A549 (cell line): ENCODE data around the gene MRAS. TPM values are rescaled to one million over a fixed set of nuclear protein-coding genes. Genes with fewer than 3 reads are reported as not detected.

Source experiments
- ATAC-seq, 2 experiments: fragments of 200-7000 bp in 1 of 2; fragments of >200 bp in 1 of 2; cut with Nextera tagmentation in 1 of 2; cut with Tn5 transposase in 1 of 2; 3 replicates each; pipeline versions ENCODE4 v1.8.0 to v1.9.1; 2018 to 2020; ENCODE audit warnings: mild to moderate bottlenecking in 1 of 2, moderate library complexity in 1 of 2
- CTCF ChIA-PET: fragments of 300-600 bp; sonication (Branson Sonifier 250); formaldehyde crosslinking; extraction: SDS; loops from one replicate; lab custom pipeline; 2021; ENCODE audit warnings: antibody characterized with exemption, inconsistent platforms; lab: Yijun Ruan, JAX
- POLR2A ChIA-PET: fragments of 350-600 bp; formaldehyde crosslinking; extraction: SDS; loops from one replicate; lab custom pipeline; 2021; ENCODE audit warnings: antibody characterized with exemption, inconsistent platforms; lab: Yijun Ruan, JAX
- DNase-seq, 2 experiments: peaks; one replicate each; pipeline versions ENCODE4 v3.0.0 to v3.0.0-alpha.2; 2011 to 2016; ENCODE audit warnings: low read depth in 1 of 2, low spot score in 1 of 2
- FAIRE-seq: peaks from 2 replicates; lab custom pipeline; 2011; peaks lifted over from hg19 to GRCh38; lab: Jason Lieb, UNC
- H3K27ac ChIP-seq, 2 experiments: fragments of >200 bp; sonication (Bioruptor Twin); formaldehyde crosslinking; 3 replicates each; pipeline ENCODE4 v1.5.1; 2016 to 2017
- H3K4me1 ChIP-seq: fragments of >200 bp; sonication (Bioruptor Twin); formaldehyde crosslinking; 3 replicates; pipeline ENCODE4 v1.6.1; 2016
- H3K4me2 ChIP-seq: fragments of >200 bp; sonication (Bioruptor Twin); formaldehyde crosslinking; 3 replicates; pipeline ENCODE4 v1.6.1; 2016
- H3K4me3 ChIP-seq: fragments of >200 bp; sonication (Bioruptor Twin); formaldehyde crosslinking; 3 replicates; pipeline ENCODE4 v1.5.1; 2016
- H3K9me3 ChIP-seq: fragments of >200 bp; sonication (Bioruptor Twin); formaldehyde crosslinking; 3 replicates; pipeline ENCODE4 v1.6.1; 2016
- ATOH8 ChIP-seq: fragments of 250-450 bp; sonication (Bioruptor Pico); IDR thresholded peaks from 2 replicates; pipeline ENCODE4 v1.5.0; 2020; ENCODE audit warnings: low read depth, mild to moderate bottlenecking, moderate library complexity
- CTCF ChIP-seq: fragments of >200 bp; sonication (Bioruptor Twin); formaldehyde crosslinking; IDR thresholded peaks from 3 replicates; pipeline ENCODE4 v1.5.1; 2016
- E2F6 ChIP-seq: IDR thresholded peaks from 2 replicates; pipeline ENCODE4 v1.6.1; 2012; ENCODE audit warnings: low read depth, borderline replicate concordance
- EHMT2 ChIP-seq: fragments of 200-600 bp; sonication (generic); IDR thresholded peaks from 2 replicates; pipeline ENCODE4 v1.6.1; 2016; ENCODE audit warnings: antibody characterized with exemption, low read depth, mild to moderate bottlenecking, moderate library complexity
- ESRRA ChIP-seq: fragments of 150-350 bp; IDR thresholded peaks from 2 replicates; pipeline ENCODE4 v1.6.1; 2014; ENCODE audit warnings: mild to moderate bottlenecking, low read length, borderline replicate concordance
- FOSB ChIP-seq: fragments of 250-450 bp; sonication (Bioruptor Pico); IDR thresholded peaks from 2 replicates; pipeline ENCODE4 v1.5.0; 2020; ENCODE audit warnings: mild to moderate bottlenecking, moderate library complexity
- HDAC2 ChIP-seq: fragments of 200-600 bp; sonication (generic); IDR thresholded peaks from 2 replicates; pipeline ENCODE4 v1.6.1; 2016
- HES2 ChIP-seq: fragments of >200 bp; sonication (Bioruptor Twin); formaldehyde crosslinking; IDR thresholded peaks from 2 replicates; pipeline ENCODE4 v1.6.1; 2016
- HOXB13 ChIP-seq: fragments of 250-450 bp; sonication (Bioruptor Pico); IDR thresholded peaks from 2 replicates; pipeline ENCODE4 v1.5.0; 2020; ENCODE audit warnings: low read depth, mild to moderate bottlenecking, moderate library complexity
- JUN ChIP-seq, 2 experiments: fragments of >200 bp; sonication (Bioruptor Twin); formaldehyde crosslinking; IDR thresholded peaks; 2 replicates in 1 of 2; 3 replicates in 1 of 2; pipeline ENCODE4 v1.6.1; 2016 to 2017
- MAFK ChIP-seq: fragments of 450-650 bp; IDR thresholded peaks from 2 replicates; pipeline ENCODE4 v1.6.1; 2014; ENCODE audit not compliant: partially characterized antibody
- MAX ChIP-seq: IDR thresholded peaks from 2 replicates; pipeline ENCODE4 v1.6.1; 2012
- MAZ ChIP-seq: fragments of 150-350 bp; IDR thresholded peaks from 2 replicates; pipeline ENCODE4 v1.6.1; 2014; ENCODE audit warnings: antibody characterized with exemption, low read depth, low read length, borderline replicate concordance
- MYC ChIP-seq: IDR thresholded peaks from 2 replicates; pipeline ENCODE4 v1.6.1; 2012; ENCODE audit warnings: mild to moderate bottlenecking, inconsistent platforms, low read length, improper control_type of control experiment, borderline replicate concordance
- NPAS2 ChIP-seq: fragments of 250-450 bp; sonication (Bioruptor Pico); IDR thresholded peaks from 2 replicates; pipeline ENCODE4 v1.8.0; 2022; ENCODE audit warnings: mild to moderate bottlenecking, moderate library complexity, borderline replicate concordance
- PBX3 ChIP-seq: IDR thresholded peaks from 2 replicates; pipeline ENCODE4 v1.6.1; 2012
- PHF8 ChIP-seq: fragments of 200-600 bp; sonication (generic); IDR thresholded peaks from 2 replicates; pipeline ENCODE4 v1.6.1; 2016; ENCODE audit warnings: low read depth, mild to moderate bottlenecking, antibody characterized with exemption, moderate library complexity, borderline replicate concordance
- POLR2A ChIP-seq: IDR thresholded peaks from 2 replicates; pipeline ENCODE4 v1.6.1; 2012; ENCODE audit warnings: mild to moderate bottlenecking, low read length
- RAD21 ChIP-seq, 2 experiments: fragments of >200 bp in 1 of 2; sonication (Bioruptor Twin) in 1 of 2; formaldehyde crosslinking in 1 of 2; IDR thresholded peaks in 1 of 2; conservative IDR thresholded peaks in 1 of 2; 2 replicates in 1 of 2; 3 replicates in 1 of 2; pipeline ENCODE4 v1.6.1; 2012 to 2018; ENCODE audit warnings: inconsistent platforms in 1 of 2
- RCOR1 ChIP-seq: fragments of 150-350 bp; IDR thresholded peaks from 2 replicates; pipeline ENCODE4 v1.6.1; 2014; ENCODE audit warnings: antibody characterized with exemption, low read length, low read depth
- REST ChIP-seq: fragments of 200-600 bp; sonication (generic); IDR thresholded peaks from 2 replicates; pipeline ENCODE4 v1.6.1; 2016; ENCODE audit warnings: antibody characterized with exemption, mild to moderate bottlenecking, moderate library complexity
- TFCP2L1 ChIP-seq: fragments of 250-450 bp; sonication (Bioruptor Pico); IDR thresholded peaks from 2 replicates; pipeline ENCODE4 v1.5.0; 2021; ENCODE audit warnings: mild to moderate bottlenecking
- USF2 ChIP-seq: fragments of 450-650 bp; IDR thresholded peaks from 2 replicates; pipeline ENCODE4 v1.6.1; 2014; ENCODE audit warnings: antibody characterized with exemption
- ZC3H11A ChIP-seq: fragments of 450-650 bp; IDR thresholded peaks from 2 replicates; pipeline ENCODE4 v1.6.1; 2014; ENCODE audit warnings: antibody characterized with exemption, mild to moderate bottlenecking
- ZFP36 ChIP-seq: fragments of 450-650 bp; IDR thresholded peaks from 2 replicates; pipeline ENCODE4 v1.6.1; 2014; ENCODE audit warnings: borderline replicate concordance; ENCODE audit not compliant: partially characterized antibody
- WGBS: methylation state at CpG from one replicate; pipeline ENCODE4 v1.1.6; 2017; ENCODE audit errors: missing lambda C conversion rate; 5-methylcytosine and 5-hydroxymethylcytosine counted together
- polyA minus RNA-seq: library from RNA; depleted of rRNA, polyadenylated mRNA; stranded (reverse); fragments of >200 nt; gene quantifications from 2 replicates; pipeline ENCODE4 v1.2.3, GENCODE V29; 2011; rRNA and poly(A)+ RNA removed
- polyA plus RNA-seq, 4 experiments: library from polyadenylated mRNA; depleted of rRNA in 3 of 4; stranded (reverse); fragments of >200 nt; fragmentation: RNase III in 1 of 4; extraction: RNeasy Plus Mini Kit Qiagen cat#74134 plus additional on column Dnase treatment in 1 of 4; gene quantifications; 2 replicates in 3 of 4; 3 replicates in 1 of 4; pipeline ENCODE4 v1.2.3, GENCODE V29; 2011 to 2017

MRAS gene
- polyA plus RNA-seq (2011; rRNA removed) = 11.2 and 12.4 TPM in 2 replicates
- 7.9 and 8.9 TPM in 2 replicates for polyA plus RNA-seq (2012; cell fraction: cytosol; rRNA removed)
- polyA plus RNA-seq (2012; cell fraction: nucleus; rRNA removed) = 4.7 and 7.6 TPM in 2 replicates
- polyA plus RNA-seq (2017; fragmentation: RNase III; extraction: RNeasy Plus Mini Kit Qiagen cat#74134 plus additional on column Dnase treatment) = 11.5 to 15.0 TPM (median 13.0 TPM) in 3 replicates
- polyA minus RNA-seq = 11.0 and 13.9 TPM in 2 replicates

GRCh38 chr3:138347960-138348753 lies at the start of gene MRAS:
Gene MRAS, plus strand, starts transcription at chr3:138348579. Its CDS starts 24,305 bp downstream, at chr3:138372884.
- H3K4me3 ChIP-seq = peak within 1 kb of the TSS; percentile 65
- ATAC-seq (peak; percentile 85 to 88), DNase-seq (peak; percentile 60 to 78), FAIRE-seq (no peak)
- CTCF ChIA-PET = interaction anchor here (0.7 to 1.3 kb wide), 8 partner anchors 8 to 23 kb away, joined by 3 to 4 read pairs (median 3); no protein-coding TSS in a partner anchor
- TF ChIP-seq NPAS2 (no peak), EHMT2 (no peak), ESRRA (no peak), ZFP36 (no peak), HDAC2 (no peak), MYC (no peak), ZC3H11A (no peak), PBX3 (no peak), HES2 (no peak), USF2 (no peak), TFCP2L1 (no peak), PHF8 (peak; percentile 39; the same call in 1 of the 2 replicates), MAFK (no peak), MAZ (no peak), REST (no peak), FOSB (no peak), HOXB13 (CRISPR knock-in tag) (no peak), RAD21 (conservative IDR thresholded peaks at IDR 0.05 in 1 of 2, IDR thresholded peaks at IDR 0.05 in 1 of 2) (peak in 1 of 2 experiments; percentile 49; a peak in 2 of 5 replicates), ATOH8 (CRISPR knock-in tag) (no peak), CTCF (peak; percentile 46), MAX (peak; percentile 46), E2F6 (no peak; the same call in 1 of the 2 replicates), RCOR1 (no peak), JUN (IDR thresholded peaks at IDR 0.05) (peak in 1 of 2 experiments; percentile 54; a peak in 2 of 5 replicates), POLR2A (peak; percentile 52)
- peak within 1 kb of the TSS; percentile 70 to 91 for H3K27ac ChIP-seq
- POLR2A ChIA-PET = no interaction called here
- H3K4me1 ChIP-seq = peaks cover 6% of the 10 kb centered on the region; the same call in 1 of the 3 replicates
- WGBS = under 1% methylated on average over 22 of the region's 93 CpGs
- H3K4me2 ChIP-seq = peak within 1 kb of the TSS; percentile 89
- H3K9me3 ChIP-seq = no peaks in the 10 kb centered on the region
